ENCODE data around the gene ATP2B2. TPM values are rescaled to one million over a fixed set of nuclear protein-coding genes. Genes with fewer than 3 reads are reported as not detected.

The ATP2B2 gene
- total and polyA plus RNA-seq, 2 experiments from 2014 or later = 0.42 to 0.63 TPM

DNA sequence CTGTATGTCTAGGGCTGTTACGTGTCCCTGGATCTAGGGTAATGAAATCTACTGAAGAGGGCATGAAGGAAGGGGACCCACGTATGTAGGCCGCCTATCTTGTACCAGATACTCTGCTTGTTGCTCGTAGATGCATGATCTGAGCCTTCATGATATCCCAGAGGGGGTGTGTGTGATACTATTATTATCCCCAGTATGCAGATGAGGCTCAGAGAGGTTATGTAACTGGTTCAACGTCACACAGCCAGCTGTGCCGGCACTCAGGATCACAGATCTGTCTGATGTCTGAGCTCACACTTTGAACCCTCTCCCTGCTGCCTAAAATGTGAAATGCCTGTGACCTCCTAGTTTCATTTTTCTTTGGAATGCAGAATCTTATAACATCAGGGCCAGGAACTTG is 148.3 kb downstream of the ATP2B2 start:
- Histone ChIP-seq H4K20me1 (replicated peaks; ENCODE audit: insufficient read depth) (no peaks in the 10 kb centered on the region), H3K27me3 (ENCODE audit: insufficient read depth) (no peaks in the 10 kb centered on the region), H3K27ac (ENCODE audit: low read depth) (no peak overlapping the region), H3K4me1 (ENCODE audit: insufficient read depth) (no peaks in the 10 kb centered on the region), H3F3A (replicated peaks; ENCODE audit: low read depth) (no peaks in the 10 kb centered on the region), H3K4me2 (no peak overlapping the region), H3K4me3 (no peak overlapping the region), H2AFZ (no peak overlapping the region), H3K79me2 (replicated peaks; ENCODE audit: insufficient read depth) (no peaks in the 10 kb centered on the region), H3K36me3 (ENCODE audit: insufficient read depth) (no peaks in the 10 kb centered on the region), H3K9me2 (ENCODE audit: insufficient read depth) (no peaks in the 10 kb centered on the region)
- H3K27ac Mint-ChIP-seq = no peak overlapping the region
- ATAC-seq (no peak), DNase-seq (ENCODE audit: low spot score) (no peak)
- H3K4me3 Mint-ChIP-seq = no peak overlapping the region
- H3K27me3 Mint-ChIP-seq (ENCODE audit: insufficient read depth, low read depth, poor library complexity) = peaks cover 4% of the 10 kb centered on the region
- no peaks in the 10 kb centered on the region; the same call in 2 of the 3 replicates for H3K36me3 Mint-ChIP-seq (ENCODE audit: low read depth)
- TF ChIP-seq ZNF114 (CRISPR knock-in tag; IDR thresholded peaks at IDR 0.05) = no peak
- TF ChIP-seq, protein P1, sequence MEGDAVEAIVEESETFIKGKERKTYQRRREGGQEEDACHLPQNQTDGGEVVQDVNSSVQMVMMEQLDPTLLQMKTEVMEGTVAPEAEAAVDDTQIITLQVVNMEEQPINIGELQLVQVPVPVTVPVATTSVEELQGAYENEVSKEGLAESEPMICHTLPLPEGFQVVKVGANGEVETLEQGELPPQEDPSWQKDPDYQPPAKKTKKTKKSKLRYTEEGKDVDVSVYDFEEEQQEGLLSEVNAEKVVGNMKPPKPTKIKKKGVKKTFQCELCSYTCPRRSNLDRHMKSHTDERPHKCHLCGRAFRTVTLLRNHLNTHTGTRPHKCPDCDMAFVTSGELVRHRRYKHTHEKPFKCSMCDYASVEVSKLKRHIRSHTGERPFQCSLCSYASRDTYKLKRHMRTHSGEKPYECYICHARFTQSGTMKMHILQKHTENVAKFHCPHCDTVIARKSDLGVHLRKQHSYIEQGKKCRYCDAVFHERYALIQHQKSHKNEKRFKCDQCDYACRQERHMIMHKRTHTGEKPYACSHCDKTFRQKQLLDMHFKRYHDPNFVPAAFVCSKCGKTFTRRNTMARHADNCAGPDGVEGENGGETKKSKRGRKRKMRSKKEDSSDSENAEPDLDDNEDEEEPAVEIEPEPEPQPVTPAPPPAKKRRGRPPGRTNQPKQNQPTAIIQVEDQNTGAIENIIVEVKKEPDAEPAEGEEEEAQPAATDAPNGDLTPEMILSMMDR (conservative IDR thresholded peaks at IDR 0.05; ENCODE audit: low read depth in 2 of 2) = no peak
- H3K4me1 Mint-ChIP-seq = peaks cover 13% of the 10 kb centered on the region; the same call in 2 of the 3 replicates
- H3K9me3 Mint-ChIP-seq = peaks cover 5% of the 10 kb centered on the region; the same call in 2 of the 3 replicates

DNA sequence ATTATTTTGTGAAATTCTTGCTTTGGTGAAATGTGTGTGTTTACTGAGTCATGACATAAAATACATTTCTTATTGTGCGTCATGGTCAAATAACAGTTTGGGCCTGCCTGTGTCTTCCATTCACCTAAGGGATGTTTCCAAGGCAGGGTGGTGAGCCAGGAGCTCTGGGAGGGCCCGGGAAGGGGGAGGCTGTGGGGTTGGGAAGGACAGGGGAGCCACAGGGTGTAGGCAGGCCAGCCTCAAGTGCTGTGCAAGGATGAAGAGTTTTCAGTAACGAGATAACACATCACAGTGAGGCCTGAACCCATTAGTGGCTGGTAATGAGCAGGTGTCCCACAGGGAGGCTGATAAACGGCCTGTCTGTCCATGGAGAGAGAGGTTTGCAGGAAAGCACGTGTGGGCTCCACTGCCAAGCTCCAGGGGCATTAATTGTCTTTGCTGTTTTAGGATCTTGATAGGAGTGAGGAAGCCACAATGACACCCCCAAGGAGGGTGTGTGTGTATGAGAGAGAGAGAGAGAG is 148.9 kb downstream of the ATP2B2 start:
- DNase-seq (ENCODE audit: low spot score) = no peak
- Mint-ChIP-seq H3K27ac (no peak overlapping the region), H3K36me3 (ENCODE audit: low read depth) (no peaks in the 10 kb centered on the region; the same call in 2 of the 3 replicates), H3K4me1 (peaks cover 9% of the 10 kb centered on the region; the same call in 2 of the 3 replicates), H3K27me3 (ENCODE audit: insufficient read depth, low read depth, poor library complexity) (peaks cover 4% of the 10 kb centered on the region), H3K4me3 (no peak overlapping the region), H3K9me3 (peaks cover 5% of the 10 kb centered on the region; the same call in 2 of the 3 replicates)
- Histone ChIP-seq H3F3A (replicated peaks; ENCODE audit: low read depth) (no peaks in the 10 kb centered on the region), H4K20me1 (replicated peaks; ENCODE audit: insufficient read depth) (no peaks in the 10 kb centered on the region), H3K9me2 (ENCODE audit: insufficient read depth) (no peaks in the 10 kb centered on the region), H3K27me3 (ENCODE audit: insufficient read depth) (no peaks in the 10 kb centered on the region), H3K79me2 (replicated peaks; ENCODE audit: insufficient read depth) (no peaks in the 10 kb centered on the region), H3K36me3 (ENCODE audit: insufficient read depth) (no peaks in the 10 kb centered on the region), H3K27ac (ENCODE audit: low read depth) (no peak overlapping the region), H3K4me1 (ENCODE audit: insufficient read depth) (no peaks in the 10 kb centered on the region), H2AFZ (no peak overlapping the region), H3K4me2 (no peak overlapping the region), H3K4me3 (no peak overlapping the region)
- ATAC-seq = no peak
- TF ChIP-seq CREB1 (CRISPR knock-in tag; IDR thresholded peaks at IDR 0.05; ENCODE audit: low read depth) (no peak), JUNB (IDR thresholded peaks at IDR 0.05; ENCODE audit: unreplicated experiment) (no peak)

DNA sequence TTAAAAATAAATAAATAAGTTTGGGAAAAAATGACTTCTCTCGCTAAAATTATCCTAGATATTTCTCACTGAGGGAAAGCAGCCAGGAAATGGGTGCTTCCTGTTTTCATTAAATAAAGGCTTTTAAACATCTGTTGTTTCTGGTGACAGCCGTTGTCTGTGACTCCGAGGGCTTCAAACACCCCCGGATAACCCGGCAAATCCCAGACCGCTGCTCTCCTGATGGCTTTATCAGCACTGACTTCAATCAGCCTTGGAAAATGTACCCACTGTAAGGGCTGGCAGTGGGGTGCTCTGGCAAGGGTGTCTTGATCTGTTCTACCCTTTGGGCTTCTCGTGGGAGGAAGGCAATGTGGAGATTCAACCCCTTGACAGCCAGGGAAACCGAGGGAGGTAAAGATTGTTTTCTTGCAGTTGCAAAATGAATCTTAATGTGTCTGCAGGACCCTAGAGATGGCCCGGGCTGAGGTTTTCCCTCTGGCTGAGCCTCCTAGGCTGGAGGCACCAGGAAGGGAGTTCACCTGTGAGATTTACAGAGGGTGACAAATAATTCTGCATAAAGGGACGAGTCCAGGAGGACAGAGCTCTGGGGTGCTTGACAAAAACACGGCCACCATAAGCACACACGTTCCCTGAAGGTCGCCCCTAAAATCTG is 150.9 kb downstream of the ATP2B2 start:
- no peaks in the 10 kb centered on the region for H3K9me2 ChIP-seq (ENCODE audit: insufficient read depth)
- ATAC-seq (no peak), DNase-seq (ENCODE audit: low spot score) (no peak)
- no peaks in the 10 kb centered on the region for H3K27me3 ChIP-seq (ENCODE audit: insufficient read depth)
- no peaks in the 10 kb centered on the region for H4K20me1 ChIP-seq (replicated peaks; ENCODE audit: insufficient read depth)
- Mint-ChIP-seq H3K27me3 (ENCODE audit: insufficient read depth, low read depth, poor library complexity) (peaks cover 10% of the 10 kb centered on the region), H3K36me3 (ENCODE audit: low read depth) (no peaks in the 10 kb centered on the region; the same call in 2 of the 3 replicates), H3K4me1 (peaks cover 15% of the 10 kb centered on the region; the same call in 2 of the 3 replicates), H3K27ac (no peak overlapping the region), H3K9me3 (no peaks in the 10 kb centered on the region; the same call in 2 of the 3 replicates), H3K4me3 (no peak overlapping the region)
- H3K27ac ChIP-seq (ENCODE audit: low read depth) = no peak overlapping the region
- H3K79me2 ChIP-seq (replicated peaks; ENCODE audit: insufficient read depth) = no peaks in the 10 kb centered on the region
- no peak overlapping the region; the same call in 1 of the 2 replicates for H2AFZ ChIP-seq
- H3K4me3 ChIP-seq = no peak overlapping the region
- H3K36me3 ChIP-seq (ENCODE audit: insufficient read depth) = no peaks in the 10 kb centered on the region
- no peak overlapping the region for H3K4me2 ChIP-seq
- H3F3A ChIP-seq (replicated peaks; ENCODE audit: low read depth) = no peaks in the 10 kb centered on the region
- H3K4me1 ChIP-seq (ENCODE audit: insufficient read depth) = no peaks in the 10 kb centered on the region
- TF ChIP-seq EZH2phosphoT487 (IDR thresholded peaks at IDR 0.05; ENCODE audit: unreplicated experiment) (no peak), ZNF114 (CRISPR knock-in tag; IDR thresholded peaks at IDR 0.05) (no peak), EZH2 (IDR thresholded peaks at IDR 0.05; ENCODE audit: low read depth, unreplicated experiment) (no peak), NANOG (IDR thresholded peaks at IDR 0.05; ENCODE audit: borderline replicate concordance) (no peak), JUNB (IDR thresholded peaks at IDR 0.05; ENCODE audit: unreplicated experiment) (no peak), POLR2AphosphoS5 (IDR thresholded peaks at IDR 0.05; ENCODE audit: low read depth) (no peak)
- TF ChIP-seq, protein P1 (conservative IDR thresholded peaks at IDR 0.05; ENCODE audit: low read depth in 2 of 2) = no peak
- TF ChIP-seq, protein P2, sequence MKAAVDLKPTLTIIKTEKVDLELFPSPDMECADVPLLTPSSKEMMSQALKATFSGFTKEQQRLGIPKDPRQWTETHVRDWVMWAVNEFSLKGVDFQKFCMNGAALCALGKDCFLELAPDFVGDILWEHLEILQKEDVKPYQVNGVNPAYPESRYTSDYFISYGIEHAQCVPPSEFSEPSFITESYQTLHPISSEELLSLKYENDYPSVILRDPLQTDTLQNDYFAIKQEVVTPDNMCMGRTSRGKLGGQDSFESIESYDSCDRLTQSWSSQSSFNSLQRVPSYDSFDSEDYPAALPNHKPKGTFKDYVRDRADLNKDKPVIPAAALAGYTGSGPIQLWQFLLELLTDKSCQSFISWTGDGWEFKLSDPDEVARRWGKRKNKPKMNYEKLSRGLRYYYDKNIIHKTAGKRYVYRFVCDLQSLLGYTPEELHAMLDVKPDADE (IDR thresholded peaks at IDR 0.05) = no peak

Measured in GM23338 (cell line).